HepG2 (cell line): ENCODE data around the gene RNASE13. TPM values are rescaled to one million over a fixed set of nuclear protein-coding genes. Genes with fewer than 3 reads are reported as not detected.

Source experiments
- AGO2 ChIP-seq: fragments of 200-400 bp; formaldehyde crosslinking; optimal IDR thresholded peaks from 2 replicates; pipeline ENCODE3; 2017; ENCODE audit warnings: mild to moderate bottlenecking, low read depth, low read length, moderate library complexity
- FOXK2 ChIP-seq: fragments of 450-650 bp; IDR thresholded peaks from 2 replicates; pipeline ENCODE4 v1.6.1; 2016
- JARID2 ChIP-seq: sonication (generic); formaldehyde crosslinking; IDR thresholded peaks from 2 replicates; pipeline ENCODE4 v1.8.1; 2023; ENCODE audit warnings: missing genetic modification reagents, inconsistent platforms; ENCODE audit not compliant: insufficient replicate concordance
- JUN ChIP-seq: sonication (generic); formaldehyde crosslinking; IDR thresholded peaks from 2 replicates; pipeline ENCODE4 v1.4.0; 2020; ENCODE audit warnings: mild to moderate bottlenecking, missing genetic modification reagents
- MAZ ChIP-seq, 2 experiments: sonication (generic) in 1 of 2; formaldehyde crosslinking in 1 of 2; IDR thresholded peaks; 2 replicates each; pipeline versions ENCODE4 v1.5.0 to v1.6.1; 2012 to 2020; ENCODE audit warnings: low read depth in 2 of 2, mild to moderate bottlenecking in 2 of 2, borderline replicate concordance in 1 of 2, improper control_type of control experiment in 1 of 2, low read length in 1 of 2, missing genetic modification reagents in 1 of 2, moderate library complexity in 1 of 2
- MEIS2 ChIP-seq: sonication (generic); formaldehyde crosslinking; IDR thresholded peaks from 2 replicates; pipeline ENCODE4 v1.9.0; 2021; ENCODE audit warnings: mild to moderate bottlenecking, missing genetic modification reagents
- NFRKB ChIP-seq: fragments of 450-650 bp; IDR thresholded peaks from 2 replicates; pipeline ENCODE4 v1.6.1; 2017
- RFX1 ChIP-seq: fragments of 450-650 bp; IDR thresholded peaks from 2 replicates; pipeline ENCODE4 v1.6.1; 2017
- SPEN ChIP-seq: sonication (generic); formaldehyde crosslinking; IDR thresholded peaks from 2 replicates; pipeline ENCODE4 v1.5.1; 2020; ENCODE audit warnings: low read depth, mild to moderate bottlenecking, missing genetic modification reagents
- THAP11 ChIP-seq: IDR thresholded peaks from 2 replicates; pipeline ENCODE4 v1.6.1; 2016; ENCODE audit warnings: missing biosample characterization, missing genetic modification reagents
- ZBTB7B ChIP-seq: sonication (generic); formaldehyde crosslinking; IDR thresholded peaks from 2 replicates; pipeline ENCODE4 v1.4.0; 2020; ENCODE audit warnings: missing genetic modification reagents
- ZNF101 ChIP-seq: sonication (generic); formaldehyde crosslinking; IDR thresholded peaks from 2 replicates; pipeline ENCODE4 v1.4.0; 2020; ENCODE audit warnings: mild to moderate bottlenecking, low read depth, missing genetic modification reagents, borderline replicate concordance
- ZNF382 ChIP-seq: sonication (generic); formaldehyde crosslinking; IDR thresholded peaks from 2 replicates; pipeline ENCODE4 v1.5.0; 2020; ENCODE audit warnings: missing genetic modification reagents, mild to moderate bottlenecking, borderline replicate concordance
- ZNF431 ChIP-seq: sonication (generic); formaldehyde crosslinking; IDR thresholded peaks from 2 replicates; pipeline ENCODE4 v1.9.0; 2022; ENCODE audit warnings: missing genetic modification reagents, low read depth, mild to moderate bottlenecking, borderline replicate concordance
- ZNF563 ChIP-seq: sonication (generic); formaldehyde crosslinking; IDR thresholded peaks from 2 replicates; pipeline ENCODE4 v1.8.0; 2022; ENCODE audit warnings: mild to moderate bottlenecking, moderate library complexity, missing genetic modification reagents
- polyA plus RNA-seq, 8 experiments: library from polyadenylated mRNA; depleted of rRNA in 3 of 8; stranded (reverse) in 7 of 8; unstranded in 1 of 8; fragments of >200 nt; fragmentation: Illumina TruSeq in 4 of 8; extraction: Trizol in 4 of 8; gene quantifications; 2 replicates each; pipeline versions ENCODE4 v1.2.1 to v1.2.3, GENCODE V29; 2011 to 2016; ENCODE audit warnings: low read depth in 4 of 8, missing spikeins in 1 of 8, mixed read lengths in 1 of 8; ENCODE audit not compliant: insufficient read depth in 1 of 8
- total RNA-seq, 5 experiments: library from RNA; depleted of rRNA; stranded (reverse); fragments of >200 nt; fragmentation: Illumina TruSeq; extraction: Trizol; gene quantifications; 2 replicates each; pipeline ENCODE4 v1.2.3, GENCODE V29; 2016; ENCODE audit warnings: low read depth in 1 of 5
- TF ChIP-seq, protein P1 (sequence below): sonication (generic); formaldehyde crosslinking; IDR thresholded peaks from 2 replicates; pipeline ENCODE4 v1.5.1; 2020; ENCODE audit warnings: missing genetic modification reagents, mild to moderate bottlenecking, borderline replicate concordance
- TF ChIP-seq, protein P2 (sequence below), 2 experiments: sonication (generic) in 1 of 2; formaldehyde crosslinking in 1 of 2; IDR thresholded peaks; 2 replicates each; pipeline versions ENCODE4 v1.4.0 to v1.6.1; 2016 to 2020; ENCODE audit warnings: borderline replicate concordance in 1 of 2, low read depth in 1 of 2, mild to moderate bottlenecking in 1 of 2, missing genetic modification reagents in 1 of 2
- TF ChIP-seq, protein P3 (sequence below): IDR thresholded peaks from 2 replicates; pipeline ENCODE4 v1.6.1; 2018; ENCODE audit warnings: missing genetic modification reagents
- TF ChIP-seq, protein P4 (sequence below): sonication (generic); formaldehyde crosslinking; IDR thresholded peaks from 2 replicates; pipeline ENCODE4 v1.4.0; 2020; ENCODE audit warnings: missing genetic modification reagents
- TF ChIP-seq, protein P5 (sequence below): sonication (generic); formaldehyde crosslinking; IDR thresholded peaks from 2 replicates; pipeline ENCODE4 v1.4.0; 2020; ENCODE audit warnings: missing genetic modification reagents, mild to moderate bottlenecking, borderline replicate concordance

The RNASE13 gene
- total and polyA plus RNA-seq, 2 of the 13 experiments (the other 11 are each of a cell fraction or from before 2014, with no cell fraction given): 1.0 TPM; not detected in 1

DNA sequence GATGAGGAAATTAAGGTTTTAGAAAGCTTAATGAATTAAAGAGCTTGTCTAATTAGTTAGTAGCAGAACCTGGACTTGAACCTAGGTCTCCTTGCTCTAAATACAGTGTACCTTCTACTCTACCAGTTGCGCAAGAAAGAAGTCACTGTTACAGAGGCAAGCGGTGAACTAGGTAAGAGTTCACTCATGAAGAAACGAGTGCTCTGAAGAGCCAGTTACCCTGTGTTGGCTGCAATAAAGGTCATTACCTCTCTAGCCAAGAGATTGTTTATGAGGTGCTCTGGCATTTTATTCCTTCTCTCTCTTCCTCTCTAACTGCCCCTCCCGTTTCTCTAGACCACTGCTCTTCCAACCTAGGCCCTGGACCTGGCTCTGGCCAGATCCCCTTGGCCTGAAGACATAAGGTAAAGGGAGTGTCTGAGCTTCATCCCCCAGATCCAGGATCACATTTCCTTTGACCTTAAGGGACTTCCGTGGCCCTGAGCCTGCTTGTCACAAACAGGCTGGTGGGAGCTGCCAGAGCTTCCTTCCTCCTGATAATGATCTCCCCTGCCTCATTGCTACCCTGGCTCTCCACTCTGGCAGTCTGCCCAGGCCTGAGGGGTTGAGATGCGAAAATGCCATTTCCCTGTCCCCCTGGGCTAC lies 9.5 kb upstream of the RNASE13 start (continued):
- TF ChIP-seq, protein P1, sequence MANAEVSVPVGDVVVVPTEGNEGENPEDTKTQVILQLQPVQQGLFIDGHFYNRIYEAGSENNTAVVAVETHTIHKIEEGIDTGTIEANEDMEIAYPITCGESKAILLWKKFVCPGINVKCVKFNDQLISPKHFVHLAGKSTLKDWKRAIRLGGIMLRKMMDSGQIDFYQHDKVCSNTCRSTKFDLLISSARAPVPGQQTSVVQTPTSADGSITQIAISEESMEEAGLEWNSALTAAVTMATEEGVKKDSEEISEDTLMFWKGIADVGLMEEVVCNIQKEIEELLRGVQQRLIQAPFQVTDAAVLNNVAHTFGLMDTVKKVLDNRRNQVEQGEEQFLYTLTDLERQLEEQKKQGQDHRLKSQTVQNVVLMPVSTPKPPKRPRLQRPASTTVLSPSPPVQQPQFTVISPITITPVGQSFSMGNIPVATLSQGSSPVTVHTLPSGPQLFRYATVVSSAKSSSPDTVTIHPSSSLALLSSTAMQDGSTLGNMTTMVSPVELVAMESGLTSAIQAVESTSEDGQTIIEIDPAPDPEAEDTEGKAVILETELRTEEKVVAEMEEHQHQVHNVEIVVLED (CRISPR knock-in tag): no peak
- TF ChIP-seq FOXK2: no peak
- no peak for TF ChIP-seq MEIS2 (CRISPR knock-in tag)
- no peak for TF ChIP-seq MAZ (IDR thresholded peaks at IDR 0.05; ENCODE audit: borderline replicate concordance, low read depth, low read length)
- no peak for TF ChIP-seq MAZ (CRISPR knock-in tag; IDR thresholded peaks at IDR 0.05; ENCODE audit: low read depth)
- TF ChIP-seq ZNF101 (CRISPR knock-in tag): no peak
- peak; percentile 66; the same call in 1 of the 2 replicates for TF ChIP-seq THAP11 (CRISPR knock-in tag)
- TF ChIP-seq JUN (CRISPR knock-in tag): no peak
- TF ChIP-seq AGO2: no peak
- TF ChIP-seq, protein P2, sequence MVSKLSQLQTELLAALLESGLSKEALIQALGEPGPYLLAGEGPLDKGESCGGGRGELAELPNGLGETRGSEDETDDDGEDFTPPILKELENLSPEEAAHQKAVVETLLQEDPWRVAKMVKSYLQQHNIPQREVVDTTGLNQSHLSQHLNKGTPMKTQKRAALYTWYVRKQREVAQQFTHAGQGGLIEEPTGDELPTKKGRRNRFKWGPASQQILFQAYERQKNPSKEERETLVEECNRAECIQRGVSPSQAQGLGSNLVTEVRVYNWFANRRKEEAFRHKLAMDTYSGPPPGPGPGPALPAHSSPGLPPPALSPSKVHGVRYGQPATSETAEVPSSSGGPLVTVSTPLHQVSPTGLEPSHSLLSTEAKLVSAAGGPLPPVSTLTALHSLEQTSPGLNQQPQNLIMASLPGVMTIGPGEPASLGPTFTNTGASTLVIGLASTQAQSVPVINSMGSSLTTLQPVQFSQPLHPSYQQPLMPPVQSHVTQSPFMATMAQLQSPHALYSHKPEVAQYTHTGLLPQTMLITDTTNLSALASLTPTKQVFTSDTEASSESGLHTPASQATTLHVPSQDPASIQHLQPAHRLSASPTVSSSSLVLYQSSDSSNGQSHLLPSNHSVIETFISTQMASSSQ (IDR thresholded peaks at IDR 0.05; ENCODE audit: low read depth): no peak
- TF ChIP-seq, protein P2 (CRISPR knock-in tag; IDR thresholded peaks at IDR 0.05; ENCODE audit: borderline replicate concordance): no peak
- TF ChIP-seq ZBTB7B: no peak
- no peak for TF ChIP-seq ZNF563 (CRISPR knock-in tag)
- TF ChIP-seq RFX1: no peak
- TF ChIP-seq NFRKB: no peak
- no peak for TF ChIP-seq ZNF382
- no peak for TF ChIP-seq ZNF431 (CRISPR knock-in tag)
- TF ChIP-seq, protein P3, sequence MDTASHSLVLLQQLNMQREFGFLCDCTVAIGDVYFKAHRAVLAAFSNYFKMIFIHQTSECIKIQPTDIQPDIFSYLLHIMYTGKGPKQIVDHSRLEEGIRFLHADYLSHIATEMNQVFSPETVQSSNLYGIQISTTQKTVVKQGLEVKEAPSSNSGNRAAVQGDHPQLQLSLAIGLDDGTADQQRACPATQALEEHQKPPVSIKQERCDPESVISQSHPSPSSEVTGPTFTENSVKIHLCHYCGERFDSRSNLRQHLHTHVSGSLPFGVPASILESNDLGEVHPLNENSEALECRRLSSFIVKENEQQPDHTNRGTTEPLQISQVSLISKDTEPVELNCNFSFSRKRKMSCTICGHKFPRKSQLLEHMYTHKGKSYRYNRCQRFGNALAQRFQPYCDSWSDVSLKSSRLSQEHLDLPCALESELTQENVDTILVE: no peak
- TF ChIP-seq, protein P4, sequence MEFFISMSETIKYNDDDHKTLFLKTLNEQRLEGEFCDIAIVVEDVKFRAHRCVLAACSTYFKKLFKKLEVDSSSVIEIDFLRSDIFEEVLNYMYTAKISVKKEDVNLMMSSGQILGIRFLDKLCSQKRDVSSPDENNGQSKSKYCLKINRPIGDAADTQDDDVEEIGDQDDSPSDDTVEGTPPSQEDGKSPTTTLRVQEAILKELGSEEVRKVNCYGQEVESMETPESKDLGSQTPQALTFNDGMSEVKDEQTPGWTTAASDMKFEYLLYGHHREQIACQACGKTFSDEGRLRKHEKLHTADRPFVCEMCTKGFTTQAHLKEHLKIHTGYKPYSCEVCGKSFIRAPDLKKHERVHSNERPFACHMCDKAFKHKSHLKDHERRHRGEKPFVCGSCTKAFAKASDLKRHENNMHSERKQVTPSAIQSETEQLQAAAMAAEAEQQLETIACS (CRISPR knock-in tag): no peak
- TF ChIP-seq SPEN (CRISPR knock-in tag): peak; percentile 80
- TF ChIP-seq, protein P5, sequence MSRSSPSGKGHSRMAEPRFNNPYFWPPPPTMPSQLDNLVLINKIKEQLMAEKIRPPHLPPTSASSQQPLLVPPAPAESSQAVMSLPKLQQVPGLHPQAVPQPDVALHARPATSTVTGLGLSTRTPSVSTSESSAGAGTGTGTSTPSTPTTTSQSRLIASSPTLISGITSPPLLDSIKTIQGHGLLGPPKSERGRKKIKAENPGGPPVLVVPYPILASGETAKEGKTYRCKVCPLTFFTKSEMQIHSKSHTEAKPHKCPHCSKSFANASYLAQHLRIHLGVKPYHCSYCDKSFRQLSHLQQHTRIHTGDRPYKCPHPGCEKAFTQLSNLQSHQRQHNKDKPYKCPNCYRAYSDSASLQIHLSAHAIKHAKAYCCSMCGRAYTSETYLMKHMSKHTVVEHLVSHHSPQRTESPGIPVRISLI (CRISPR knock-in tag): no peak
- TF ChIP-seq JARID2: no peak
